ENCODE measurements around the gene LHFPL3. TPM values are rescaled to one million over a fixed set of nuclear protein-coding genes. Genes with fewer than 3 reads are reported as not detected.

The LHFPL3 gene
- total RNA-seq, 4 donors from 2014 or later: not detected

GRCh38 chr7:104878577-104878976 lies 550.2 kb downstream of the LHFPL3 start:
- in situ Hi-C loops (cut with MboI; ENCODE audit: low sequenced_read_pairs in 4 of 4): no loop called here
- Histone ChIP-seq H3K4me1 (peaks cover 7 to 10% of the 10 kb centered on the region in 2 donors), H3K4me3 (no peak overlapping the region), H3K27me3 (no peaks in the 10 kb centered on the region), H3K36me3 (no peaks in the 10 kb centered on the region), H3K9me3 (no peaks in the 10 kb centered on the region), H3K27ac (no peak overlapping the region)
- TF ChIP-seq CTCF (IDR thresholded peaks at IDR 0.05 in 4 of 5, conservative IDR thresholded peaks at IDR 0.05 in 1 of 5) (no peak), POLR2A (IDR thresholded peaks at IDR 0.05) (no peak)
- intact Hi-C loops (cut with DNase I; ENCODE audit: low total_unique reads): no loop called here
- DNase-seq (no peak), ATAC-seq (no peak)

- DNase-seq (no peak), ATAC-seq (peak; percentile 55 to 74)
- Histone ChIP-seq H3K27ac (peak overlapping the region; percentile 42 to 67 (median 58)), H3K9me3 (no peaks in the 10 kb centered on the region), H3K4me1 (peaks cover 7 to 11% of the 10 kb centered on the region in 2 donors), H3K36me3 (no peaks in the 10 kb centered on the region), H3K27me3 (no peaks in the 10 kb centered on the region), H3K4me3 (peak overlapping the region in 3 of 4 donors; percentile 4 to 21 (median 9))
- TF ChIP-seq POLR2A (IDR thresholded peaks at IDR 0.05) (no peak), CTCF (IDR thresholded peaks at IDR 0.05 in 4 of 5, conservative IDR thresholded peaks at IDR 0.05 in 1 of 5) (no peak)
- in situ Hi-C loops (cut with MboI; ENCODE audit: low sequenced_read_pairs in 4 of 4) (loop anchor here in 1 of 4 donors (5.0 kb wide), 1 partner anchor 34 kb away; no protein-coding TSS in a partner anchor), intact Hi-C loops (cut with DNase I; ENCODE audit: low total_unique reads) (loop anchor here (1.0 kb wide), 1 partner anchor 35 kb away; no protein-coding TSS in a partner anchor)
Measured at GRCh38 chr7:104883248-104883717, 554.9 kb downstream of the LHFPL3 start.

- peaks cover 7 to 11% of the 10 kb centered on the region in 2 donors for H3K4me1 ChIP-seq
- H3K9me3 ChIP-seq: no peaks in the 10 kb centered on the region
- H3K27me3 ChIP-seq: no peaks in the 10 kb centered on the region
- peak; percentile 90 to 96 for ATAC-seq
- peak overlapping the region in 3 of 4 donors; percentile 14 to 21 (median 17) for H3K4me3 ChIP-seq
- peak; percentile 44 to 75 for DNase-seq
- H3K36me3 ChIP-seq: no peaks in the 10 kb centered on the region
- intact Hi-C loops (cut with DNase I; ENCODE audit: low total_unique reads) (loop anchor here (1.0 kb wide), 1 partner anchor 34 kb away; no protein-coding TSS in a partner anchor), in situ Hi-C loops (cut with MboI; ENCODE audit: low sequenced_read_pairs in 4 of 4) (loop anchor here in 1 of 4 donors (5.0 kb wide), 1 partner anchor 33 kb away; no protein-coding TSS in a partner anchor)
- peak; percentile 66 to 88 (median 83) for TF ChIP-seq CTCF (IDR thresholded peaks at IDR 0.05 in 4 of 5, conservative IDR thresholded peaks at IDR 0.05 in 1 of 5)
- no peak for TF ChIP-seq POLR2A (IDR thresholded peaks at IDR 0.05)
- peak overlapping the region; percentile 42 to 67 (median 58) for H3K27ac ChIP-seq
Measured at GRCh38 chr7:104883718-104884452, 555.5 kb downstream of the LHFPL3 start.

- intact Hi-C loops (cut with DNase I; ENCODE audit: low total_unique reads) (no loop called here), in situ Hi-C loops (cut with MboI; ENCODE audit: low sequenced_read_pairs in 4 of 4) (no loop called here)
- no peak for DNase-seq
- Histone ChIP-seq H3K4me1 (peaks cover 7 to 11% of the 10 kb centered on the region in 2 donors), H3K36me3 (no peaks in the 10 kb centered on the region), H3K4me3 (no peak overlapping the region), H3K27ac (no peak overlapping the region), H3K9me3 (no peaks in the 10 kb centered on the region), H3K27me3 (no peaks in the 10 kb centered on the region)
- TF ChIP-seq CTCF (IDR thresholded peaks at IDR 0.05 in 4 of 5, conservative IDR thresholded peaks at IDR 0.05 in 1 of 5): no peak
- TF ChIP-seq POLR2A (IDR thresholded peaks at IDR 0.05): no peak
- ATAC-seq: no peak
Measured at GRCh38 chr7:104886651-104887050, 558.2 kb downstream of the LHFPL3 start.
